DMS 273 (cell line): Measurements from ENCODE around the gene LUZP2.

Experiments used
- DNase-seq: peaks from one replicate; lab custom pipeline; 2025; ENCODE audit not compliant: unreplicated experiment; lab: John Stamatoyannopoulos, UW

Gene LUZP2

DNA sequence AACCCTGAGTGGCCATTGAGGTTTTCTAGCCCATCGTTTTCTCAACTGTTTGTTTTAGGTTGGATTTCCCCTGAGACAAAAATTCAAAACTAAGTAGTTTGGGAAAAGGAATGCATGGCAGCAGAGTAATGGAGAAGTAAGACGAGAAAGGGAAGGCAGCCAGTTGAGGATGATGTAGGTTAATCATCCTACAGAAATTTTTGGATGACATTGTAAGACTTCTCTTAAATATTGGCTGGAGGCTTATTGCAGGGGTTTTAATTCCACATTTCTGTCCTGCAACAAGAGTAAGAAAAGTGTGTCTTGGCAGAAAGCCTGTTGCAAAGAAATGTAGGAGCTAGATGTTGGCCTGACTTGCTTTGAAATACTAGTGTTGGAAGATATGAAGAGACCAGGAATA, 308.8 kb downstream of the LUZP2 start:
- no peak for DNase-seq

- no peak for DNase-seq
These were observed 311.3 kb downstream of the LUZP2 start for GRCh38 chr11:24808173-24808572.

DNA sequence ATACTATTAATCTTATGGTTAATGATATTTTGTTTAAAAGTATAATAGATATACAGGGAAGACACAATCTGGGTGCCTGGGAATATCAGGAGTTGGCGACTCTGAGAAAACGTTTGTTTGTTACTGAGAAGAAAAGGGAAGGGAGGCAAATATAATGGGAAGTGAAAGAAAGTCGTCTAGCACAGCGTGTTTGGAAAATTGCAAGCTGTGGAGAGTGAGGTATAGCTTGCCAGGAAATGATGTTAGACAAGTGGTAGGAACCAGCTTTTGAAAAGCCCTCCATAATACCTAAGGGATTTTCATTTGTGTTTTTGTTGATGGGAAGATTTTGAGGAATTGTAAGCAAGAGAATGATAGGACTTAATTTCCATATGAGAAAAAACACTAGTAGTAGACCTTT, 322.2 kb downstream of the LUZP2 start:
- no peak for DNase-seq

DNA sequence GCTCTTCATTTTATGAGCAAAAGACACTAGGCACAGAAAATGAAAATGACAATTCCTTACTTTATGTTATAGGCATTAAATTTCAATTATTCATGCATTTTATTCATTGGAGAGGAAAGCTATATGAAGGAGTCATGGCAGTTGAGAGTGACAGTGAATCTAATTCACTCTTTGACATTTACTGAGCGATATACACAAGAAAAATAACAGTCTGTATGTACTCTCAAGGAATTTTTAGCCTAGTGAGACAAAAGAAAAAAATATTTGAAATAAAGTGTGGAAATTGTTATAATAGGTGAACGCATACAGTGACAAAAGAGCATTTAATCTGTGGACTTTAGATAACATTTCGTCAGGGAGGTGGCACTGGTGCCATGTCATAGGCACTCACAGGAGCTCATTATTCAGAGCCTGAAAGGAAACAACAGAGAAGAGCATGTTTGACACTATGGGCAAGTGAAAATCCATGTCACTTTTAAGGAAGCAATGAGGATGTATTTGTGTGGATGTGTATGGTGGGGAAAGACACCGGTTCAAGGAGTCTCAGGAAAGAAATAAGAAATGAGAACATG, 323.1 kb downstream of the LUZP2 start:
- DNase-seq, result no peak

- no peak for DNase-seq
These were observed 323.7 kb downstream of the LUZP2 start for GRCh38 chr11:24820541-24820940.

DNA sequence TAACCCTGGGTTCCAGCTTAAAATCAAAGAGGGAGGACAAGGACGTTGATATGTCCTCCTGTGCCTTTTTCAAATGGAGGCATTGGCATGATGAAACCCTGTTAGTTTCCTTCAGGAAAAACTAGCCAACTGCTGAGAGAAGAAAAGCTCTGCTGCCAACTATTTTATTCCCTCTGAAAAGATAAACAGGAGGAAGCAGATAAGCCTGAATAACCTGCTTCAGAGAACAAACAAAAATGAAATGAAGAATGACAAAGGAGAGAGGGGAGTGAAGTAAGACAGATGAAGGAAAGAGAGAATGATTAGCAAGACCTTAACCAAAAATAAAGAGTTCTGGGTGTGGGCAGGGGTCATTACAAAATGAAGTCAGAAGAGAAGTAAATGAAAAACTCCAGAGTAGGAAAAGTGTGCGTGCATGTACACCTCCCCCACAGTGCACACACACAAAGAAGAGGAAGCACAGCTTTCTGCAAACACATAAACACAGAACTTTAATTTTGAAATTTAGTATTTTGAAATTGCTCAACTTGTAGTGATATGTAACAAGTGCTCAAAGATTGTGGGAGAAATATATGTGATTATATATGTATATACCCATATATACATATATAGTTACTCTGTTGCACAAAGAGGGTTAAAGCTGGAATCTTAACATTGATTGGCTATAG, 332.2 kb downstream of the LUZP2 start:
- no peak for DNase-seq

DNA sequence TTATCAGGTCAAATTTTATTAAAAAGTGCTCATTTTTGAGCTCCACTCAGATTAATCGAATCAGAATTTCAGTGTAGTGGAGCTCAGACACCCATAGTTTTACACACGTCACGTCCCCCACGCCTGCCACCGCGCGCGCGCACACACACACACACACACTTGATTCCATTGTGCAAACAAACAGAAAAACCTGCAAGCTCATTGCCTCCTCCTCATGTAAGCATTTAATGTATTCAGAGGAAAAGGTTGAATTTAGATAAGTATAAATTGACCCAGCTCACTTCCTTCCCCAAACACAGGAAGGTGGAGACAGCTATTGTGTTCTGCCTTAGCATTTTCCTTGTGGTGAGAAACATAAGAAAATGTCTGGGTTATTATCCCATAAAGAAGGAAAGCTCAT, 336.7 kb downstream of the LUZP2 start:
- DNase-seq, result no peak

GRCh38 chr11:24837112-24837511, 340.3 kb downstream of the LUZP2 start:
- no peak for DNase-seq

- DNase-seq, result no peak
These were observed 345.5 kb downstream of the LUZP2 start for GRCh38 chr11:24842308-24842707.

DNA sequence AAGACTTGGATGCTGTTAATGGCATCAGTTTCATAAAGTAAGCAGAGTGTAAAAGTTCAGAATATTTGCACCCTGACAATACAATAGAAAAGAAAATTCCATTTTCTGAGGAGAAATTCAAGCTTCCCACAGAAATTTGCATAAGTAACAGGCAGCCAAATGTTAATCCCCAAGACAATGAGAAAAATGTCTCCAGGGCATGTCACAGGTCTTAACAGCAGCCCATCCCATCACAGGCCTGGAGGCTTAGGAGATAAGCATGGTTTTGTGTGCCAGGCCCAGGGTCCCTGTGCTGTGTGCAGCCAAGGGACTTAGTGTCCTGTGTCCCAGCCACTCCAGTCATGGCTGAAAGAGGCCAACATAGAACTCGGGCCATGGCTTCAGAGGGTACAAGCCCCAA, 347.6 kb downstream of the LUZP2 start:
- no peak for DNase-seq

- no peak for DNase-seq
These were observed 352.0 kb downstream of the LUZP2 start for GRCh38 chr11:24848857-24849256.

- no peak for DNase-seq
These were observed 359.1 kb downstream of the LUZP2 start for GRCh38 chr11:24855951-24856350.

- DNase-seq, result no peak
These were observed 363.0 kb downstream of the LUZP2 start for GRCh38 chr11:24859801-24860300.

- no peak for DNase-seq
These were observed 364.6 kb downstream of the LUZP2 start for GRCh38 chr11:24861440-24861839.

- DNase-seq, result no peak
These were observed 369.9 kb downstream of the LUZP2 start for GRCh38 chr11:24866743-24867142.

GRCh38 chr11:24870048-24870447, 373.2 kb downstream of the LUZP2 start:
- no peak for DNase-seq

DNA sequence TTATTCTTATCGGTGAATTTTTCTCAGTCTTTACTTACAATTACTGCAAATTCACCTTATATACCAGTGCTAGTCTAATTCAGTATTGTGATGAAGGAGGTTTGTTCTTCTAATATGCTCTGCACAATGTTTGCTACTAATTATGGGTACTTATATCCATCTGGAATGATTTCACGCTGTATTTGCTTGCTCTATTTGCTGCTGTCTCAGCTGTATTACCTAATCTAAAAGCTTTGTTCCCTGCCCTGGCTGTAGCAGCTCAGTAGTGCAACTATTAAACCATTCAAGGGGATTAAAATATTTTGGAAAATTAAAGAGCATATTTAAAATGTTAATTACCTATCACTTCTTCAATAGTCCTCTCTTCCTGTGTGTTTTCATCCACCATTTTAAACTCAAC, 375.3 kb downstream of the LUZP2 start:
- DNase-seq, result no peak

GRCh38 chr11:24872651-24873311, 375.9 kb downstream of the LUZP2 start:
- DNase-seq, result no peak

DNA sequence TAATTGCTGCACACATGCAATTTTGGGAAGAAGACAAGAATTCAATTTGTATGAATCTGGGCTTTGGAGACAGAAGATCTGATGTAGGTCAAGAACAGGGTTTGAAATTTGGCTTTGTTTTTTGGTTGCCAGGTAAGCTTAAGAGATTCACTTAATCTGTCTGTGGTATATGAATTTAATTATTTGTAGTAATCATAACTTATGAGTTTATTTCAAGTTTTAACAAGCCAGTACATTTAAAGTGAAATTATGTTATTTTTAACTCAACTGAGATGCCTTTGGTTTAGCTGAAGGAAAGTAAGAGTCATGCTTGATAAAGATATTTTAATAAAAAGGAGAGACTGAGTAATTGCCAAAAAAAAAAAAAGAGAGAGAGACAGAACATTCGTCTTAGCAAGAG, 384.1 kb downstream of the LUZP2 start:
- DNase-seq, result no peak

DNA sequence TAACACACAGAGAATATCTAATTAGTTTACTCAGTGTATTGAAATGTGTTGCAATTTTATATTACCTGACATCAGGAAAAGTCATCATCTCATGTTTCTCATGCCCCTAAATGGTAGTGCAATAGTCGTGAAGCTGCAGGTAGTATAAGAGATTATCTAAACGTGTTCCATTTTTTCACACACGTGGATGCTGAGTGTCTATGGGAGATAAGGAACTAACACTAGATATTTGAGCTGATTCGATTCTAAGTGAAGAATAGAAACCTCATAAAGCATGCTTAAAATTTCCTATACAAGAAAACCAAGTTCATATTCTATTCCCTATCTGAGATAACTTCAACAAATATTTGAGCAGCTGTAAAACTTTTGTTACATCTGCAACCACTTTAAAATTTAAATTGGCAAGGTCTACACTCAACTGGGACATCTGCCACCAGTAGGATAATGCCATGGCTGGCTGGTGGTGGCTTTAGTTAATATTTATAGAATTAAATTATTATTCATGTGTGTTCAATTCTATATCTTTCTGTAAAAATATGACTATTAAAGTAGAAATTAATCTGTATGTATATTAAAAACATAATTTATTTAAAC, 388.8 kb downstream of the LUZP2 start:
- no peak for DNase-seq

- no peak for DNase-seq
These were observed 390.2 kb downstream of the LUZP2 start for GRCh38 chr11:24886880-24887619.
